Ovary (tissue), 9 donors: ENCODE data around the gene MICA. TPM values are rescaled to one million over a fixed set of nuclear protein-coding genes. Genes with fewer than 3 reads are reported as not detected.

Experiments
- DNase-seq, 5 donors: peaks; one replicate each; pipeline ENCODE4 v3.0.0-alpha.2; 2019 to 2020
- H3K27ac ChIP-seq, 2 donors: fragments of 200-600 bp; one replicate each; pipeline versions ENCODE4 v1.5.1 to v1.8.0; 2019 to 2022
- H3K27me3 ChIP-seq: fragments of 200-600 bp; one replicate; pipeline ENCODE4 v1.8.0; 2022
- H3K36me3 ChIP-seq: fragments of 200-600 bp; sonication (generic); one replicate; pipeline ENCODE4 v1.5.1; 2019
- H3K4me1 ChIP-seq: one replicate; pipeline ENCODE4 v1.8.1; 2013; ENCODE audit warnings: mild to moderate bottlenecking, moderate library complexity; ENCODE audit not compliant: insufficient read depth
- H3K4me3 ChIP-seq: fragments of 200-600 bp; sonication (generic); one replicate; pipeline ENCODE4 v1.5.1; 2017
- H3K9me3 ChIP-seq, 2 donors: fragments of 200-600 bp in 1 of 2; sonication (generic) in 1 of 2; one replicate each; pipeline versions ENCODE4 v1.5.1 to v1.8.1; 2013 to 2019; ENCODE audit warnings: mild to moderate bottlenecking in 1 of 2, moderate library complexity in 1 of 2
- EP300 ChIP-seq: sonication (generic); formaldehyde crosslinking; IDR thresholded peaks from one replicate; pipeline ENCODE4 v1.6.1; 2017; ENCODE audit warnings: antibody characterized with exemption
- POLR2A ChIP-seq: fragments of 450-650 bp; IDR thresholded peaks from one replicate; pipeline ENCODE4 v1.6.1; 2017; ENCODE audit warnings: antibody characterized with exemption, mild to moderate bottlenecking, moderate library complexity
- WGBS, 3 donors: extraction: QIAGEN DNeasy Blood & Tissue Kit in 1 of 3; methylation state at CpG; one replicate each; pipeline versions ENCODE4 v1.1.5 to v1.1.7; 2013 to 2017; 5-methylcytosine and 5-hydroxymethylcytosine counted together
- intact Hi-C, 4 donors: fragments of 100-400 bp; cut with DNase I; formaldehyde crosslinking; loops; one replicate each; pipeline versions ENCODE4 v1.11.0 to v1.15.1; 2022 to 2023
- polyA plus RNA-seq, 2 donors: library from polyadenylated mRNA; stranded (reverse); fragments of 200-250 nt in 1 of 2; fragments of 350-450 nt in 1 of 2; fragmentation: Illumina TruSeq in 1 of 2; extraction: RNeasy Lipid Tissue Mini Kit (QIAGEN cat#74804) in 1 of 2; gene quantifications; one replicate each; pipeline ENCODE4 v1.2.3, GENCODE V29; 2013 to 2014
- total RNA-seq, 7 donors: library from RNA; depleted of rRNA in 2 of 7; stranded (reverse); fragments of >200 nt in 2 of 7; fragmentation: NEBNext Ultra II Directional in 3 of 7; extraction: Animal tissue kit (Norgen Biotek cat#: 25700) in 3 of 7; gene quantifications; one replicate each; pipeline versions ENCODE4 v1.1.0 to v1.2.4, GENCODE V29; 2016 to 2023
- TF ChIP-seq, protein P1 (sequence below), 3 donors: fragments of 450-650 bp in 2 of 3; fragments of 200-600 bp in 1 of 3; IDR thresholded peaks; one replicate each; pipeline versions ENCODE4 v1.5.1 to v1.8.0; 2016 to 2022; ENCODE audit warnings: antibody characterized with exemption in 3 of 3, mild to moderate bottlenecking in 1 of 3
- donor health status: DM: no; HTN: no; CAD: no; lungs with moderate emphysema.
- donor health status: DM: no; HTN: no; CAD: no.
- donor health status: Bipolar disorder and iron deficiency.
- donor health status: DM: yes; HTN: yes; CAD: no.
- donor health status: DM: no; HTN: no; CAD: no.
- donor health status: DM: yes; HTN: yes; CAD: no.

Gene MICA
- total and polyA plus RNA-seq, 9 donors, result 15.8 to 48.9 (median 27.9) TPM

DNA sequence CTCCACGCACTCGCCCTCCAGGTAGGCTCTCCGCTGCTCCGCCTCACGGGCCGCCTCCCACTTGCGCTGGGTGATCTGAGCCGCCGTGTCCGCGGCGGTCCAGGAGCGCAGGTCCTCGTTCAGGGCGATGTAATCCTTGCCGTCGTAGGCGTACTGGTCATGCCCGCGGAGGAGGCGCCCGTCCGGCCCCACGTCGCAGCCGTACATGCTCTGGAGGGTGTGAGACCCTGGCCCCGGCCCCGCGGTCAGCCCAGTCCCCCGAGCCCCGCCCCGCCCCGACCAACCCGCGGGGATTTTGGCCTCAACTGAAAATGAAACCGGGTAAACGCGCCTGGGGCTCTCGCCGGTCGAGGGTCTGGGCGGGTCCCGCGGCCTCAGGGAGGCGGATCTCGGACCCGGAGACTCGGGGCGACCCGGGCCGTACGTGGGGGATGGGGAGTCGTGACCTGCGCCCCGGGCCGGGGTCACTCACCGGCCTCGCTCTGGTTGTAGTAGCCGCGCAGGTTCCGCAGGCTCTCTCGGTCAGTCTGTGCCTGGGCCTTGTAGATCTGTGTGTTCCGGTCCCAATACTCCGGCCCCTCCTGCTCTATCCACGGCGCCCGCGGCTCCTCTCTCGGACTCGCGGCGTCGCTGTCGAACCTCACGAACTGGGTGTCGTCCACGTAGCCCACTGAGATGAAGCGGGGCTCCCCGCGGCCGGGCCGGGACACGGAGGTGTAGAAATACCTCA, 47.0 kb upstream of the MICA start:
- H3K4me1 ChIP-seq, result no peaks in the 10 kb centered on the region
- 0 to 2% (median 2%) methylated on average over 16 to 79 of the region's 83 CpGs for WGBS, 3 donors
- no peaks in the 10 kb centered on the region for H3K27me3 ChIP-seq
- H3K9me3 ChIP-seq, result no peaks in the 10 kb centered on the region
- intact Hi-C loops, result loop anchor here (5.0 to 10.0 kb wide), 4 partner anchors 84 to 162 kb away; partner anchors contain the start of gene HLA-C (in 1 of the 4)
- peak; percentile 38 to 72 (median 61) for DNase-seq
- TF ChIP-seq POLR2A (no peak), EP300 (no peak)
- TF ChIP-seq, protein P1, sequence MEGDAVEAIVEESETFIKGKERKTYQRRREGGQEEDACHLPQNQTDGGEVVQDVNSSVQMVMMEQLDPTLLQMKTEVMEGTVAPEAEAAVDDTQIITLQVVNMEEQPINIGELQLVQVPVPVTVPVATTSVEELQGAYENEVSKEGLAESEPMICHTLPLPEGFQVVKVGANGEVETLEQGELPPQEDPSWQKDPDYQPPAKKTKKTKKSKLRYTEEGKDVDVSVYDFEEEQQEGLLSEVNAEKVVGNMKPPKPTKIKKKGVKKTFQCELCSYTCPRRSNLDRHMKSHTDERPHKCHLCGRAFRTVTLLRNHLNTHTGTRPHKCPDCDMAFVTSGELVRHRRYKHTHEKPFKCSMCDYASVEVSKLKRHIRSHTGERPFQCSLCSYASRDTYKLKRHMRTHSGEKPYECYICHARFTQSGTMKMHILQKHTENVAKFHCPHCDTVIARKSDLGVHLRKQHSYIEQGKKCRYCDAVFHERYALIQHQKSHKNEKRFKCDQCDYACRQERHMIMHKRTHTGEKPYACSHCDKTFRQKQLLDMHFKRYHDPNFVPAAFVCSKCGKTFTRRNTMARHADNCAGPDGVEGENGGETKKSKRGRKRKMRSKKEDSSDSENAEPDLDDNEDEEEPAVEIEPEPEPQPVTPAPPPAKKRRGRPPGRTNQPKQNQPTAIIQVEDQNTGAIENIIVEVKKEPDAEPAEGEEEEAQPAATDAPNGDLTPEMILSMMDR (IDR thresholded peaks at IDR 0.05), result no peak
- peak overlapping the region; percentile 62 to 88 for H3K27ac ChIP-seq
- H3K36me3 ChIP-seq, result no peaks in the 10 kb centered on the region
- H3K4me3 ChIP-seq, result peak overlapping the region; percentile 61

DNA sequence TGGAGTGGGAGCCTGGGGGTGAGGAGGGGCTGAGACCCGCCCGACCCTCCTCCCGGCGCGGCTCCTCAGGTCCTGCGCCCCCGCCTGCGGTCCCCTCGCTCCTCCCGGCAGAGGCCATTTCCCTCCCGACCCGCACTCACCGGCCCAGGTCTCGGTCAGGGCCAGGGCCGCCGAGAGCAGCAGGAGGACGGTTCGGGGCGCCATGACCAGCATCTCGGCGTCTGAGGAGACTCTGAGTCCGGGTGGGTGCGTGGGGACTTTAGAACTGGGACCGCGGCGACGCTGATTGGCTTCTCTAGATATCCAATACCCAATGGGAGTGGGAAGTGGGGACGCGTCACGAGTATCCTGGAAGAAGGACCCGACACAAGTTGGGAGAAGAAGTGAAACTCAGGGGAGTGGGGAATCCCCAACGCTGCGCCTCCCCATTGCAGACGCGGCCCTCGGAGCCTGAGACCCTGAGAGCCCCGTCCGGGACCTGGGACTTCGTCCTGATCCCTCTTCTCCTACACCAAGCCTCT, 46.4 kb upstream of the MICA start, which contains the start of gene HLA-B:
Gene HLA-B (minus strand): TSS at position 234 of the 521 bp plus-strand sequence. CDS start 21 bp downstream, at position 213.
- Histone ChIP-seq H3K9me3 (no peaks in the 10 kb centered on the region), H3K36me3 (no peaks in the 10 kb centered on the region), H3K4me3 (peak within 1 kb of the TSS; percentile 61), H3K27me3 (no peaks in the 10 kb centered on the region), H3K27ac (peak within 1 kb of the TSS; percentile 62 to 88), H3K4me1 (no peaks in the 10 kb centered on the region)
- 0 to 2% (median 0%) methylated on average over 27 to 38 of the region's 39 CpGs for WGBS, 3 donors
- TF ChIP-seq EP300 (no peak), POLR2A (peak; percentile 88)
- DNase-seq, result peak; percentile 82 to 94 (median 89)
- intact Hi-C loops, result loop anchor here (5.0 to 10.0 kb wide), 4 partner anchors 85 to 162 kb away; partner anchors contain the start of gene HLA-C (in 1 of the 4)

DNA sequence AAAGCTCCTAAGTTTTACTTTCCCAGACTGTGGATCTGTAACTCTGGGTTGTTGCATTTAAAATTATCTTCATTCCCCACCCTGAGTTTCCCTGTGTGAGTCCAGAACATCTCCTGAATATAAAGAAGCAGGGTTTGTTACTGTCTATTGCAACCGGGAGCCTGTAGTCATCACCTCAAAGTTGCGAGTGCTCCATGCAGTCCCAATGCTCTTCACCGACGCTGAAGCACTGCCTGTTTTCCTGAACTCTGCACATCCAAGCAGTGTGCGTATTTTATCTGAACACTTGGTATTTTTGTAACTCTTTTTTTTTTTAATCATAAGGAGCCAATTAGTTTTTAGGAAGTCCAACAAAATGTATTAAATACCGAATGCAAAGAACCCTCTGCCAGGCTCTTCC, 45.5 kb upstream of the MICA start:
- peak overlapping the region in 1 of 2 donors; percentile 88 for H3K27ac ChIP-seq
- intact Hi-C loops, result loop anchor here (5.0 to 10.0 kb wide), 4 partner anchors 86 to 163 kb away; partner anchors contain the start of gene HLA-C (in 1 of the 4)
- no peaks in the 10 kb centered on the region for H3K27me3 ChIP-seq
- no peaks in the 10 kb centered on the region for H3K36me3 ChIP-seq
- no peaks in the 10 kb centered on the region for H3K9me3 ChIP-seq
- 24 to 40% (median 37%) methylated on average over 6 of the region's 6 CpGs for WGBS, 3 donors
- DNase-seq, result no peak
- TF ChIP-seq, protein P1 (IDR thresholded peaks at IDR 0.05), result no peak
- TF ChIP-seq EP300, result no peak
- peak overlapping the region; percentile 61 for H3K4me3 ChIP-seq
- no peaks in the 10 kb centered on the region for H3K4me1 ChIP-seq

DNA sequence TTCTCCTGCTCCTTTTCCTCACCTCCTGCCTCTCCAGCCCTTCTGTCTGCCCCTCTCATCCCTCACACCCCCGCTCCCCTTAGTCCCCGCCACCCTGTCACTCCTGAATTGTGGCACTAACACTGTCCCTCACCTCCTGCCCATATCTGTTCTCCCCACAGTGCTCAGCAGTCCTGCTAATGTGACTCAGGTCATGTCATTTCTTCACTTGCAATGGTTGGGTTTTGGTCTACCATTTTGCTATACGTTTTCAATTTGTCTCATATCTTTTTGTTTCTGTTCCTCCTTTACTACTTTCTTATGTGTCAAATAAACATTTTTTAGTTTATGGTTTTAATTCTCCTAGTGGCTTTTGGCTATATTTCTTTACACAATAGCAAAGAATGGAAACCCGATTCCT, 45.1 kb upstream of the MICA start:
- intact Hi-C loops, result loop anchor here (5.0 to 10.0 kb wide), 4 partner anchors 86 to 164 kb away; partner anchors contain the start of gene HLA-C (in 1 of the 4)
- no peak overlapping the region for H3K4me3 ChIP-seq

More for the DNA sequence above, 45.1 kb upstream of the MICA start:
- no peaks in the 10 kb centered on the region for H3K9me3 ChIP-seq
- no peaks in the 10 kb centered on the region for H3K4me1 ChIP-seq
- DNase-seq, result no peak
- no peaks in the 10 kb centered on the region for H3K36me3 ChIP-seq
- 31 to 53% (median 43%) methylated on average over 4 of the region's 4 CpGs for WGBS, 3 donors
- H3K27ac ChIP-seq, result no peak overlapping the region
- no peaks in the 10 kb centered on the region for H3K27me3 ChIP-seq
- TF ChIP-seq, protein P1 (IDR thresholded peaks at IDR 0.05), result no peak
- no peak for TF ChIP-seq POLR2A
- no peak for TF ChIP-seq EP300
